ENCODE results near the gene ARHGAP33.

DNA sequence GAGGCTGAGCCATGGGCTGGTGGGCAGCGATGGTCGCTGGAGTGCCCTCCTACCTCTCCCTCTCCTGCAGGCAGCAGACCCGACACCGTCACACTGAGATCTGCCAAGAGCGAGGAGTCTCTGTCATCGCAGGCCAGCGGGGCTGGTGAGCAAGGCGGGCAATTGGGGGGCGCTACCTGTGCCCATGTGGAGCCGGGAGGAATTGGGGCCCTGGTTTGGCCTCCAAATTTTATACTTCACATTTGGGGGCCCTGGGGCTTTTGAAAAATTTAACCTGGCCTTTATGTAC lies 9.9 kb downstream of the ARHGAP33 start:
- TF ChIP-seq POLR2A (IDR thresholded peaks at IDR 0.05; ENCODE audit: low read length) (no peak), GATA1 (IDR thresholded peaks at IDR 0.05; ENCODE audit: low read depth, low read length) (no peak)
